LoVo (cell line): Measurements from ENCODE around the gene DNASE1L1.

ENCODE experiments used
- DNase-seq: peaks from one replicate; pipeline ENCODE4 v3.0.0-alpha.2; 2016; ENCODE audit warnings: low spot score

The DNASE1L1 gene

DNA sequence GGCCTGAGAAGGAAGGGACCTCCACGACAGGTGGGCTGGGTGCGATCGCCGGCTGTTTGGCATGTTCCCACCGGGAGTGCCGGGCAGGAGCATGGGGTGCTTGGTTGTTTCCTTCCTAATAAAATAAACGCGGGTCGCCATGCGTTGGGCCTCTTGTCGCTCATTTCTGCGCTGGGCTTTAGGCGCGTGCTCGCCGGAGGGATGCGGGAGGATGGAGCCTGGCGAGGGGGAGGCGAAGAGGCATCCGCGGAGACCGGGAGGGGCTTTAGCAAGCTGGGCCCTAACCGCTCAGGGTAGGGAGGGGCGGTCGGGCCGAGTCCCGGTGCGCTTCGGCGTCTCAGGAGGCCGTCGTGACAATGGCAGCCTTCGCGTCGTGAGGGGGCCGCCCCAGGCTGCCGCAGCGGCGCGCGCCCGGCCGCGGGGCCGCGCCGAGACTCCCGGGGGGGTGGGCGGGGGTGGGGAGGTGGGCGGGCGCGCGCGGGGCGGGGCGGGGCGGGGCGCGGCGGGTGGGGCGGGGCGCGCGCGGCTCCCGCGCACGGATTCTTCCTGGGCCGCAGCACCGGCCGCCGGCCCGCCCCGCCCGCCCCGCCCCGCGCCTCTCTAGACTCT, 27.4 kb upstream of the DNASE1L1 start:
- DNase-seq, result peak; percentile 20

DNA sequence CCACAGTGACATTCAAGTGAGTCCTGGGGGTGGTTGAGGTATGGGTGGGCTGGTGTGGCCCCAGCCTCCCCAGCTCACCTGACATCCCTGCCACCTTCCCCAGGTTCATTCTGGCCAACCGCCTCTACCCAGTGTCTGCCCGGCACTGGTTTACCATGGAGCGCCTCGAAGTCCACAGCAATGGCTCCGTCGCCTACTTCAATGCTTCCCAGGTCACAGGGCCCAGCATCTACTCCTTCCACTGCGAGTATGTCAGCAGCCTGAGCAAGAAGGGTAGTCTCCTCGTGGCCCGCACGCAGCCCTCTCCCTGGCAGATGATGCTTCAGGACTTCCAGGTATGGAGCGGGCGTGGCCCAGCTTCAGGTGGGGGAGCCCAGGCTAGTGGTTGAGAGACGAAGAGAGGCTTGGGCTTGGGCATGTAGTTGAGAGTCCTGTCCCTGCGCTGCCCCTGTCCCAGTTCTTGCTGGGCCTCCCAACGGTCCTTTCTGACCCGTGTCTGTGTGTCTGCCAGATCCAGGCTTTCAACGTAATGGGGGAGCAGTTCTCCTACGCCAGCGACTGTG, 26.2 kb upstream of the DNASE1L1 start:
- no peak for DNase-seq

- DNase-seq, result no peak
These were observed 25.5 kb upstream of the DNASE1L1 start for GRCh38 chrX:154434394-154435168.

DNA sequence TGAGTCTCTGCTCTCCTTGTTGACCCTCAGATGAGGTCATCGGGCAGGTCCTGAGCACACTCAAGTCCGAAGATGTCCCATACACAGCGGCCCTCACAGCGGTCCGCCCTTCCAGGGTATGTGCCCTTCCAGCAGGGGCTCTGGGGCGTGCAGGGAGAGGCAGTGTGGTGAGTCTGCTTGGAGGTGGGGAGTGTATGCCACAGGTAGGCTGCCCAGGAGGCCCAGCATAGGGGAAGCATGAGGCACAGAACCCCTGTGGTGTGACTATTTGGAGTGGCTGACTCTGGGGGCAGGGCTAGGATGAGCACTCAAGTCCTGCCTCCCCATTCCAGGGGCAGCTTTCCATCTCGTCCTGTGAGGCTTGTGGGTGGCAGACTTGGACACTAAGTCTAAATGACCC, 24.6 kb upstream of the DNASE1L1 start:
- DNase-seq, result no peak

GRCh38 chrX:154432210-154432609, 23.2 kb upstream of the DNASE1L1 start:
- no peak for DNase-seq

DNA sequence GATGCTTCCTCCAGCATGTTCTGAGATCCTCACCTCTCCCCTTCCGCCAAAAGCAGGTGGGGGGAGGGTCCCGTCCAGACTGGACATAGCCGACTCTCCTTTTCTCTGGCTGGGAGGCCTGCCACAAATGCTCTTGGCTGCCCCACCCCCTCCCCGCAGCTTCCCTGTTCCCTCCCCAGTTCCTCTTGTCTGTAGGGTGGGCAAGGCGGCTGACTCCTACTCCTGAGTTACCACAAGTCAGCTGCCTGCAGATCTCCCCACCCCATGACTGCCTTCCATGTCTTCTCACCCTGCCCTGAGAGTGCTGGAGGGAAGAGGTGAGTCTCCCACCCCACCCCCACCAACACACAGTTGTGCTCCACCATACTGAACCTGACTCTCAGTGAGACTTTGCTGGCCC, 22.3 kb upstream of the DNASE1L1 start:
- DNase-seq, result no peak

DNA sequence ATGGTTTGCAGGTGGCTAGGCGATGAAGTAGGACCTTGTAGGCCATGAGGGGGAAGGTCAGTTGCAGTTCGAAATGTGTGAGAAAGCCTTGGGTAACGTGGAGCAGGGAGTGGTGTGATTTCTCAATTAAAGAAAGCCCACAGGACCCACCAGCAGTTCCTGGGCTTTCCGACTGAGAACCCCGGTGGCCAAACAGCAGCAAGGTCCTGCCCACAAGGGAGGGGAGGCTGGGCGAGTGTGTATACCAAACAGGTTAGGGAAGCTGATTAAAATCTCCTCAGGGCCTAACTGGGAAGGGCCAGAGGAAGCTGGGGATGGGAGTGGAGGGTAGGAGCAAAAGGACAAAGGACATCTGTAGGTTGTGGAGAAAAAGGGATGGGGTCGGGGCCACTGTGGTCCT, 21.9 kb upstream of the DNASE1L1 start:
- DNase-seq, result no peak

- DNase-seq, result no peak
These were observed 21.4 kb upstream of the DNASE1L1 start for GRCh38 chrX:154430479-154430878.

GRCh38 chrX:154429711-154430110, 20.7 kb upstream of the DNASE1L1 start:
- DNase-seq, result no peak

- DNase-seq, result peak; percentile 87
These were observed 19.4 kb upstream of the DNASE1L1 start, which contains the start of gene ATP6AP1 for GRCh38 chrX:154428176-154429171. ATP6AP1 (plus strand) TSS chrX:154428677; CDS start chrX:154428693, 16 bp downstream.

- no peak for DNase-seq
These were observed 18.1 kb upstream of the DNASE1L1 start for GRCh38 chrX:154426916-154427770.

DNA sequence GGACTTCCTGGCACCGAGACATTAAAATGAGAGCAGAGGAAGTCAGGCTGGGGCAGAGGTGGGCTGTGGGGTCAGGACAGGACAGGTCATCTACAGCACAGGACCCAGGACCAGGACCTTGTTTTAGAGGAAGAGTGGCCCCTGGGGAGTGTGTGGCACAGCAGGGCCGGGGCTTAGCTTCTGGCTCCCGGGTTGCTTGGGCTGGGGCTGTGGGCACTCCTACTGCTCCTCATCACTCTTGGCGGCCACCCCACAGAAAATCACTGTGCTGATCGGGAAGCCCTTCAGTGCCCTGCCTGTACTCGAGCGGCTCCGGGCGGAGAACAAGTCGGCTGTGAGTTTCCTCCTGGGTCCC, 11.3 kb upstream of the DNASE1L1 start:
- no peak for DNase-seq

- DNase-seq, result no peak
These were observed 10.8 kb upstream of the DNASE1L1 start for GRCh38 chrX:154419688-154420401.

- no peak for DNase-seq
These were observed 10.1 kb upstream of the DNASE1L1 start for GRCh38 chrX:154419189-154419588.

- no peak for DNase-seq
These were observed 8.1 kb upstream of the DNASE1L1 start for GRCh38 chrX:154417157-154417556.

- DNase-seq, result no peak
These were observed 4.1 kb upstream of the DNASE1L1 start for GRCh38 chrX:154413142-154413541.

DNA sequence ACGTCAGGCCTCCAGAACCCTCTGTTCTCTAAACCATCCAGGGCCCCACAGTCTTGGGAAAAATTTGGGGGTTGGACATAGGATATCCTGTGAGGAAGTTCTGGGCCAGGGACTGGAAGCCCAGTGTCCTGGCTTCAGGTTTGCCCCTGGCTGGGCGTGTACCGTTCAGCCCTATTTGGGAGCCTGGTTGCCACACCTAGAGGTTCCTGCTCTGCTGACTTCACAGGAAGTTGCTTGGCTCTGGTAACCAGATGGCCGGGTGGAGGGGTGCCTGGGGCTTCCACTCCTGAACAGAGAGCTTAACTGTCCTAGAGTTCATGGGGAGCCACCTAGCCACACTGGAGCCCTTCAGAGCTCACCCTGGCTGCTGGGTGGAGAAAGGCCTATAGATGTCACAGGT, 3.4 kb upstream of the DNASE1L1 start:
- no peak for DNase-seq

- no peak for DNase-seq
These were observed 2.9 kb upstream of the DNASE1L1 start for GRCh38 chrX:154411981-154412340.

GRCh38 chrX:154408659-154409221, 314 bp downstream of the DNASE1L1 start:
- DNase-seq, result no peak

- no peak for DNase-seq
These were observed 4.3 kb downstream of the DNASE1L1 start for GRCh38 chrX:154404625-154405192.
